Gastroesophageal sphincter (tissue), 4 donors: ENCODE results near the gene BCL2L14. TPM values are rescaled to one million over a fixed set of nuclear protein-coding genes. Genes with fewer than 3 reads are reported as not detected.

Experiments
- ATAC-seq: fragments of 150-250 bp; one replicate; pipeline ENCODE4 v1.9.1; 2016; ENCODE audit warnings: mild to moderate bottlenecking, moderate library complexity
- H3K27ac ChIP-seq, 4 donors: fragments of 200-600 bp; sonication (generic) in 3 of 4; 1 replicate in 3 of 4; 2 replicates in 1 of 4; pipeline ENCODE4 v1.5.1; 2016 to 2019
- H3K27me3 ChIP-seq: fragments of 200-600 bp; sonication (generic); one replicate; pipeline ENCODE4 v1.5.1; 2019
- H3K36me3 ChIP-seq, 2 donors: fragments of 200-600 bp; sonication (generic); one replicate each; pipeline ENCODE4 v1.5.1; 2019; ENCODE audit warnings: control low read depth in 1 of 2
- H3K4me1 ChIP-seq, 3 donors: fragments of 200-600 bp; sonication (generic); 1 replicate in 2 of 3; 2 replicates in 1 of 3; pipeline ENCODE4 v1.5.1; 2016 to 2019; ENCODE audit warnings: control low read depth in 2 of 3
- H3K4me3 ChIP-seq, 2 donors: fragments of 200-600 bp; sonication (generic); one replicate each; pipeline ENCODE4 v1.5.1; 2019; ENCODE audit warnings: mild to moderate bottlenecking in 1 of 2, moderate library complexity in 1 of 2
- H3K9me3 ChIP-seq, 3 donors: fragments of 200-600 bp; sonication (generic); one replicate each; pipeline ENCODE4 v1.5.1; 2017 to 2019; ENCODE audit warnings: control low read depth in 2 of 3
- EP300 ChIP-seq: sonication (generic); formaldehyde crosslinking; IDR thresholded peaks from one replicate; pipeline ENCODE4 v1.6.1; 2017; ENCODE audit warnings: antibody characterized with exemption, mild to moderate bottlenecking
- POLR2A ChIP-seq, 2 donors: fragments of 450-650 bp; IDR thresholded peaks; one replicate each; pipeline ENCODE4 v1.6.1; 2017; ENCODE audit warnings: antibody characterized with exemption in 2 of 2, mild to moderate bottlenecking in 2 of 2, moderate library complexity in 1 of 2
- POLR2AphosphoS5 ChIP-seq: sonication (generic); formaldehyde crosslinking; IDR thresholded peaks from one replicate; pipeline ENCODE4 v1.6.1; 2017; ENCODE audit warnings: antibody characterized with exemption
- WGBS, 2 donors: methylation state at CpG; one replicate each; pipeline ENCODE4 v1.1.5; 2018; ENCODE audit warnings: low coverage in 1 of 2; 5-methylcytosine and 5-hydroxymethylcytosine counted together
- total RNA-seq, 4 donors: library from RNA; depleted of rRNA; stranded (reverse); fragments of >200 nt; gene quantifications; one replicate each; pipeline ENCODE4 v1.1.0, GENCODE V29; 2016
- TF ChIP-seq, protein P1 (sequence below), 4 experiments: fragments of 200-600 bp in 2 of 4; fragments of 450-650 bp in 2 of 4; sonication (generic) in 1 of 4; IDR thresholded peaks; one replicate each; pipeline ENCODE4 v1.5.1; 2017 to 2019; ENCODE audit warnings: antibody characterized with exemption in 4 of 4, mild to moderate bottlenecking in 2 of 4, moderate library complexity in 2 of 4

BCL2L14 gene
- total RNA-seq, 4 donors from 2014 or later, result 1.2 TPM; not detected in 3

DNA sequence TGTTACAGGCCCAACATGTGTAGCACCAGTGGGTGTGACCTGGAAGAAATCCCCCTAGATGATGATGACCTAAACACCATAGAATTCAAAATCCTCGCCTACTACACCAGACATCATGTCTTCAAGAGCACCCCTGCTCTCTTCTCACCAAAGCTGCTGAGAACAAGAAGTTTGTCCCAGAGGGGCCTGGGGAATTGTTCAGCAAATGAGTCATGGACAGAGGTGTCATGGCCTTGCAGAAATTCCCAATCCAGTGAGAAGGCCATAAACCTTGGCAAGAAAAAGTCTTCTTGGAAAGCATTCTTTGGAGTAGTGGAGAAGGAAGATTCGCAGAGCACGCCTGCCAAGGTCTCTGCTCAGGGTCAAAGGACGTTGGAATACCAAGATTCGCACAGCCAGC, 8.6 kb downstream of the BCL2L14 start:
- 70 to 71% methylated on average over 1 to 3 of the region's 5 CpGs for WGBS, 2 donors
- ATAC-seq, result no peak

DNA sequence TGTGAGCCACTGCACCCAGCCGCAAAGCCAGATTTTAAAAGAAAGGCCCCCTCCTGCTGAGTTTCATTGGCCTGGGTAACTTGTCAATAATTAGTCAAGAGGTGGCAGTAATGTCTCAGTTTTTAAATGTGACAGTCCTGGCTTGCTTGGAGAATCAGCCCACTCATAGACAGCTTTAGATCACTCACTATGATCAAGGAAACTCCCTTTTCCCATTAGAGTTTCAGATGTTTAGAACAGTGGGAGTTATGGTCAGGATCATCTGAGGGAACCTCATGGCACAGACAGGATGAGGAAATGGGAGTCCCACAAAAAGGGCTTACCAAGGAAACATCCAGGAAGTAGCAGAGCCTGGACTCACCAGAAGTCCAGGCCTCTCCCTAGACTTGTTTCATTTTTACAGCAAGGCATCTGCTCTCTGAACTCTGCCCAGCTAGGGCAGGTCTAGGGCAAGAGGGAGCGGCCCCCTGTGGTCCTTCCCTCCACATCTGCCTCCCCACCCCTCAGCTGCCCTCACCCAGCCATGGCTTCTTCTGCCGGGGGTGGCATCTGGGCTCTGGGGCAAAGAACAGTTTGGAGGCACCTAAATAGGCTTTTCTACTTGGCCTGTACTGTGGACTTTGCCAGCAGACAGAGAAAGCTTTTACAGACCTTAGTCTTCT, 11.2 kb downstream of the BCL2L14 start:
- WGBS, 2 donors, result 30% methylated on average over 2 of the region's 3 CpGs; no CpG with 5 or more reads in 1 of the 2 donors
- no peaks in the 10 kb centered on the region for H3K9me3 ChIP-seq
- TF ChIP-seq, protein P1, sequence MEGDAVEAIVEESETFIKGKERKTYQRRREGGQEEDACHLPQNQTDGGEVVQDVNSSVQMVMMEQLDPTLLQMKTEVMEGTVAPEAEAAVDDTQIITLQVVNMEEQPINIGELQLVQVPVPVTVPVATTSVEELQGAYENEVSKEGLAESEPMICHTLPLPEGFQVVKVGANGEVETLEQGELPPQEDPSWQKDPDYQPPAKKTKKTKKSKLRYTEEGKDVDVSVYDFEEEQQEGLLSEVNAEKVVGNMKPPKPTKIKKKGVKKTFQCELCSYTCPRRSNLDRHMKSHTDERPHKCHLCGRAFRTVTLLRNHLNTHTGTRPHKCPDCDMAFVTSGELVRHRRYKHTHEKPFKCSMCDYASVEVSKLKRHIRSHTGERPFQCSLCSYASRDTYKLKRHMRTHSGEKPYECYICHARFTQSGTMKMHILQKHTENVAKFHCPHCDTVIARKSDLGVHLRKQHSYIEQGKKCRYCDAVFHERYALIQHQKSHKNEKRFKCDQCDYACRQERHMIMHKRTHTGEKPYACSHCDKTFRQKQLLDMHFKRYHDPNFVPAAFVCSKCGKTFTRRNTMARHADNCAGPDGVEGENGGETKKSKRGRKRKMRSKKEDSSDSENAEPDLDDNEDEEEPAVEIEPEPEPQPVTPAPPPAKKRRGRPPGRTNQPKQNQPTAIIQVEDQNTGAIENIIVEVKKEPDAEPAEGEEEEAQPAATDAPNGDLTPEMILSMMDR (IDR thresholded peaks at IDR 0.05), result peak in 3 of 4 experiments; percentile 32 to 44 (median 32)
- TF ChIP-seq POLR2A (IDR thresholded peaks at IDR 0.05), result no peak
- H3K27me3 ChIP-seq, result no peaks in the 10 kb centered on the region
- H3K27ac ChIP-seq, result peak overlapping the region in 2 of 4 donors; percentile 36 to 54
- peak; percentile 51 for ATAC-seq
- H3K36me3 ChIP-seq, result no peaks in the 10 kb centered on the region
- no peak overlapping the region for H3K4me3 ChIP-seq
- H3K4me1 ChIP-seq, result no peaks in the 10 kb centered on the region

More for the DNA sequence above, 8.6 kb downstream of the BCL2L14 start:
- TF ChIP-seq POLR2AphosphoS5 (no peak), POLR2A (IDR thresholded peaks at IDR 0.05) (no peak), EP300 (no peak)
- TF ChIP-seq, protein P1 (IDR thresholded peaks at IDR 0.05), result no peak
- Histone ChIP-seq H3K9me3 (no peaks in the 10 kb centered on the region), H3K36me3 (no peaks in the 10 kb centered on the region), H3K27ac (no peak overlapping the region), H3K4me3 (no peak overlapping the region), H3K27me3 (no peaks in the 10 kb centered on the region), H3K4me1 (no peaks in the 10 kb centered on the region)

DNA sequence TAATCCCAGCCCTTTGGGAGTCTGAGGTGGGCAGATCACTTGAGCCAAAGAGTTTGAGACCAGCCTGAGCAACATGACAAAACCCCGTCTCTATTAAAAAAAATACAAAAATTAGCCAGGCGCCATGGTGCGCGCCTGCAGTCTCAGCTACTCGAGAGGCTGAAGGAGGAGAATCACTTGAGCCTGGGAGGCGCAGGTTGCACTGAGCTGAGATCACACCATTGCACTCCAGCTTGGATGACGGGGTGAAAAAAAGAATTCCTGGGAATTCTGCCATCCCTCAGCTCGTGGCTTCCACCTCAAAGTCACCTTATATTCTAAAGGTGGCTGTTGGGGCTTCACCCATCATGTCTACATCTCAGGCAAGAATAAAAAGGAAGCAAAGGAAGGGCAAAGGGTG, 12.9 kb downstream of the BCL2L14 start:
- H3K27ac ChIP-seq, result no peak overlapping the region
- H3K9me3 ChIP-seq, result no peaks in the 10 kb centered on the region
- no peaks in the 10 kb centered on the region for H3K36me3 ChIP-seq
- no peak overlapping the region for H3K4me3 ChIP-seq
- H3K4me1 ChIP-seq, result no peaks in the 10 kb centered on the region
- 78 to 80% methylated on average over 4 to 7 of the region's 8 CpGs for WGBS, 2 donors
- H3K27me3 ChIP-seq, result no peaks in the 10 kb centered on the region
- ATAC-seq, result no peak
- TF ChIP-seq EP300, result no peak
- TF ChIP-seq POLR2A (IDR thresholded peaks at IDR 0.05), result no peak
- no peak for TF ChIP-seq POLR2AphosphoS5
- TF ChIP-seq, protein P1 (IDR thresholded peaks at IDR 0.05), result no peak

DNA sequence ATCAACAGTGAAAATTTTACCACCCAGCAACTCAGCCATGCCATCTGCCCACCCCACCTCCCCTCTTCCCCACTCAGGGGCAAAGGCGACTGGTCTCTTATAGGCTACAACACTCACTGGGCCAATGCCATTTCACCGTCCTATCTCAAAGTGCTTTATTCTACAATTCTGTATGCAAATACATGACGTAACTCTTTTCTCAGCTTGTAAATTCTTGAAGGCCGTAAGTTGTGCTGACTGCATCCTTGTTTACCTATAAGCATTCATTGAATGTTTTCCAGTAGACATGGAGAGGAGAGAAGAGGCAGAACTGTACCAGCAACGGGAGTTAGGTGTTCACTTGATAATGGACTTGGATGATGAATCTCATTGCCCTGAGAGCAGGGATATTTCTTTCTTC, 15.6 kb downstream of the BCL2L14 start:
- WGBS, 2 donors, result 92 to 93% methylated on average over 5 of the region's 5 CpGs
- no peak overlapping the region for H3K4me3 ChIP-seq
- H3K36me3 ChIP-seq, result no peaks in the 10 kb centered on the region
- TF ChIP-seq POLR2A (IDR thresholded peaks at IDR 0.05), result no peak
- no peak for TF ChIP-seq POLR2AphosphoS5
- TF ChIP-seq EP300, result no peak
- TF ChIP-seq, protein P1 (IDR thresholded peaks at IDR 0.05), result no peak
- no peak for ATAC-seq
- no peaks in the 10 kb centered on the region for H3K4me1 ChIP-seq
- H3K9me3 ChIP-seq, result no peaks in the 10 kb centered on the region
- H3K27ac ChIP-seq, result no peak overlapping the region
- H3K27me3 ChIP-seq, result no peaks in the 10 kb centered on the region

DNA sequence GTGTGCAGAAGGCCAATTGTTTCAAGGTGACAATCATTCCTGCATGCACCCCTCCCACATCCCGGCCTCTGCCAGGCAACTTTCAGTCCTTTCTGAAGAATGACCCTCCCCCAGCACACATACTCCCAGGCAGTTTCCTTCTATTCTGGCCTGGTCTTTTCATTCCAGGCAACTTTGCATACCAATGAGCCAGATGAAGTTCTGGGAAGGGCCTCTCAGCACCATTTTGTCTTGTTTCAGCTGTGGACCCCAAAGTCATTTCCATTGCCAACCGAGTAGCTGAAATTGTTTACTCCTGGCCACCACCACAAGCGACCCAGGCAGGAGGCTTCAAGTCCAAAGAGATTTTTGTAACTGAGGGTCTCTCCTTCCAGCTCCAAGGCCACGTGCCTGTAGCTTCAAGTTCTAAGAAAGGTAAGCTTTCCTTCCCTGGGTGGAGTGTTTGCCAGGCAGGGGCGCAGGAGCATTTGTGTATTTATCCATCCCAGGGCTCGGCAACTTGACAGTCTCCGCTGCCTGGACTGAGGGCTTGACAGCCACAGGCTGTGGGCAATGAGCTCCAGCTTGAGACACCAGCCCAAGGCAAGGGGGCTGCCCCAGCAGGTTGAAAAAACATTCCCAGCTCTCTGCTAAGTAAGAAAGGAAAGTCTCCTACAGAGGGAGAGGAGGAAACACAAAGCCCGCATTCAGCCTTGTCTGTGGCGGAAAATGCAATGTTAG, 16.4 kb downstream of the BCL2L14 start:
- Histone ChIP-seq H3K4me3 (no peak overlapping the region), H3K36me3 (no peaks in the 10 kb centered on the region), H3K27ac (no peak overlapping the region), H3K27me3 (no peaks in the 10 kb centered on the region), H3K4me1 (no peaks in the 10 kb centered on the region), H3K9me3 (no peaks in the 10 kb centered on the region)
- no peak for ATAC-seq
- TF ChIP-seq POLR2AphosphoS5 (no peak), EP300 (no peak), POLR2A (IDR thresholded peaks at IDR 0.05) (no peak)
- TF ChIP-seq, protein P1 (IDR thresholded peaks at IDR 0.05), result no peak
- WGBS, 2 donors, result 57 to 83% methylated on average over 1 to 6 of the region's 9 CpGs
